Stimulated activated CD8-positive, alpha-beta memory T cell treated with anti-CD3 and anti-CD28 coated beads, Interleukin-7, amount 100 ng/mL, for 24 hours (primary cell): ENCODE results near the gene C16orf90.

Experiments
- DNase-seq: peaks from one replicate; pipeline ENCODE4 v3.0.0-alpha.2; 2020; ENCODE audit warnings: low read depth

C16orf90 gene

GRCh38 chr16:3465911-3466584 is 29.2 kb downstream of the C16orf90 start:
- DNase-seq = no peak

GRCh38 chr16:3465301-3465700 is 30.0 kb downstream of the C16orf90 start:
- no peak for DNase-seq

DNA sequence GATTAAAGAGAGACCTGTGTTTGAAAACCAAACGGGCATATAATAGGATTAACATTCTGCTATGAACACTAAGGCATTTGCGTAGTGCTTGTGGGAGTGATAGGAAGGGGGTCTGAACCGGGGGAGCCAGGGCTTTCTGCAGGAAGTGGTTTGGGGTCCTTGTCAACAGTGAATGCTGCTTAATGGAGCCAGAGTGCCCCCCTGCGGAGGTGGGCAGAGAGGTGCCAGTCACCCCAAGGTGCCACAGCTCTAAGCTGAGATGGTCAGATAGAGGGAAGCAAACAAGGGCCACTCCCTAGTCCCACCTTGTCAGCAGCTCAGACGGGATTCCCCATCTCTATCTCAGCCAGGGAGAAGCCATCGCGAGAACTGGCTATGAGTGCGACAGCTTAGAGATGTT is 34.1 kb downstream of the C16orf90 start:
- DNase-seq = no peak

- no peak for DNase-seq
These were observed 34.7 kb downstream of the C16orf90 start for GRCh38 chr16:3460585-3460984.

- no peak for DNase-seq
These were observed 35.2 kb downstream of the C16orf90 start for GRCh38 chr16:3460121-3460520.

GRCh38 chr16:3459401-3460090 is 35.7 kb downstream of the C16orf90 start:
- no peak for DNase-seq

- DNase-seq = no peak
These were observed 36.4 kb downstream of the C16orf90 start for GRCh38 chr16:3458852-3459361.

- DNase-seq = no peak
These were observed 36.9 kb downstream of the C16orf90 start for GRCh38 chr16:3458278-3458851.

DNA sequence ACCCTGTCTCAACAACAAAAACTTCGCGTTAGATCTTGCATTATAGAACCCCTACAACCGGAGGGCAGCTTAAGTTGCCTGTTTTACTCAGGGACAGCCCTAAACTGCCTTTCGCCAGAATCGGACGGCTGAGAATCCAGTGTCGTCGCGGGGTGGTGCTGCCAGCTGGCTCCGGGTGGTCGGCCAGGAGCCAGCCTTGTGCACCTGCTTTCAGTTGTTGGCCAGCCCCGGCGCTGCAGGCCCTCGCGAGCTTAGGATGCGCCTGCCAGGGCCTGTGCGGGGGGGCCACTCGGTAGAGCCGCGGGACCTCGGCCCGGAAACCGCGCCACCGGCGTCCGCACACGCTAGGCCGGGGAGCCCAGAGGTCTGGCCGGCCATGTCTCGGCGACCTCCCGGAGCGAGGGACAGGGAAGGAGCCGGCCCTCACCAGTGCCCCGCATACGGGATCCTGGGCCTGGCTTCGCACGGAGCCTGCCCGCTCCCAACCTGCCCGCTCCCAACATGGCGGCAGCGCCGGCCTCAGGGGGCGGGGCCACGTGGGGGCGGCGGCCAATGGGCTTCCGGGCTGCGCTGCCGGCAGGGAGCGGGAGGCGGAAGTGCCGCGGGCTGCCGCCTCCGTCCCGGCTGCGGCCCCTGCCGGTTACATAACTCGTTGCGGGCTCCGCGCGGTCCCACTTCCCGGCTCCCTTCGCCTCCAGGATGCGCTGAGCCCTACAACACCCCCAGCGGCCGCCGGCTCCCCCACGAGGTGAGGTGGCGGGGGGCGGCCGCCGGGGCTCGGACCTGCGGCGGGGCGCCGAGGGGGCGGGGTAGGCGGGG is 37.6 kb downstream of the C16orf90 start:
- peak; percentile 81 for DNase-seq

DNA sequence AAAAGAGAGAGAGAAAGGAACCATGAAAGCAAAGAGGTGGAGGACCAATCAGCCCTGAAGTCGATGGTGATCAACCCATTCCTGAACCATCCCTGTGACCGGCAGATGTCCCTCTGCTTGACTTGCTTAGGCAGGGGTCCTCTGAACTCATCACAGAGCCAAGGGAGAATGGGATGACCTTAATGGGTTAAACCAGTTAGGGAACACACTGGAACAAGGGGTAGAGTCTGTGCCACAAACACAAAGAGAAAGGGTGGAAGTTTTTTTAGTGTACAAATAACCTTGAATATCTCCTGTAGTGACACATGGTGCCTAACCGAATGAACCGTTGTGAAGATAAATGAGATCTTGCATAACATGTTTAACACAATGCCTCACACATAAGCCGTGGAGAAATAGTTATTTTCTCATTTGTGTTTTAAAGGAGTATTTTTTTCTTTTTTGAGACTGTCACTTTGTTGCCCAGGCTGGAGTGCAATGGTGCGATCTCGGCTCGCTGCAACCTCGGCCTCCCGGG is 40.6 kb downstream of the C16orf90 start:
- DNase-seq = no peak

DNA sequence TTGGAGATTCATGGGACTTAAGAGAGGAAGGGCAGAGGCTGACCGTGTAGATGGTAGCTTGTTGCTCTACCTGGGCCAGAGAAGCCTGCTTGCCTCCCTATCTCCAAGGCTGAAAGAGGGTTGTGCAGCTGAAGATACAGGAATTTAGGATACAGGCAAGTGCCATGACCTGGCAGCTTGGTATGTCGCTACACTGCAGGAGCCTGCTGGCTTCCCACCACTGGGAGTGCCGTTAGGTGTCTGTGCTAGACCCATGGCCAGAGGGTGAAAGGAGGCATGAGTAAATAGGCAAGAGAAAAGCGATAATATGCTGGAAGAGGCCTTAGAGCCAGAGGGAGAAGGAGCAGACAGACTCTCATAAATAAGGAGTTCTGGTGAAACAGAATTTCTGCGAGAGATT is 41.2 kb downstream of the C16orf90 start:
- DNase-seq = no peak

- no peak for DNase-seq
These were observed 51.3 kb downstream of the C16orf90 start for GRCh38 chr16:3444032-3444388.
